ENCODE results near the gene THOP1. TPM values are rescaled to one million over a fixed set of nuclear protein-coding genes. Genes with fewer than 3 reads are reported as not detected.

The THOP1 gene
- total RNA-seq, 1 donor from 2014 or later, result 79.0 TPM

DNA sequence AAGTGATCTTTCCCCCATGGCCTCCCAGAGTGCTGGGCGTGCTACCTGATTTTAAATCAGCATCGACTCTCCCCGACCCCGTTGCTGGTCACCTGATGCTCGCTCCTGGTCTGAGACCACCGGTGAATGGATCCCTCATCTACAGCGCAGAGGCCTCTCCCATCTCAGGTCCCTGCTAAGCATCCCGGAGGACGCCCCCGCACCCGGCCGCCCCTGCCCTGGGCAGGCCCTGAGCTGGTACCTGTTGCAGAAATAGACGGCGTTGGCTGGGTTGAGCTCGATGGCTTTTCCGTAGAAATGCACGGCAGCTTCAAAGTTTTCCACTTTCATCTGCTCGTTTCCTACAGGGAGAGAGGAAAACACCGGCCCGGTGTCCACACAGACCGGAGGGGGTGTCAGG, 20.4 kb upstream of the THOP1 start:
- Histone ChIP-seq H3K36me3 (ENCODE audit: control insufficient read depth, insufficient read depth, low read length) (peaks cover 1% of the 10 kb centered on the region), H3K27me3 (ENCODE audit: control insufficient read depth, insufficient read depth, low read length) (no peaks in the 10 kb centered on the region), H3K4me3 (ENCODE audit: low read depth, low read length) (no peak overlapping the region)
- TF ChIP-seq, protein P1, sequence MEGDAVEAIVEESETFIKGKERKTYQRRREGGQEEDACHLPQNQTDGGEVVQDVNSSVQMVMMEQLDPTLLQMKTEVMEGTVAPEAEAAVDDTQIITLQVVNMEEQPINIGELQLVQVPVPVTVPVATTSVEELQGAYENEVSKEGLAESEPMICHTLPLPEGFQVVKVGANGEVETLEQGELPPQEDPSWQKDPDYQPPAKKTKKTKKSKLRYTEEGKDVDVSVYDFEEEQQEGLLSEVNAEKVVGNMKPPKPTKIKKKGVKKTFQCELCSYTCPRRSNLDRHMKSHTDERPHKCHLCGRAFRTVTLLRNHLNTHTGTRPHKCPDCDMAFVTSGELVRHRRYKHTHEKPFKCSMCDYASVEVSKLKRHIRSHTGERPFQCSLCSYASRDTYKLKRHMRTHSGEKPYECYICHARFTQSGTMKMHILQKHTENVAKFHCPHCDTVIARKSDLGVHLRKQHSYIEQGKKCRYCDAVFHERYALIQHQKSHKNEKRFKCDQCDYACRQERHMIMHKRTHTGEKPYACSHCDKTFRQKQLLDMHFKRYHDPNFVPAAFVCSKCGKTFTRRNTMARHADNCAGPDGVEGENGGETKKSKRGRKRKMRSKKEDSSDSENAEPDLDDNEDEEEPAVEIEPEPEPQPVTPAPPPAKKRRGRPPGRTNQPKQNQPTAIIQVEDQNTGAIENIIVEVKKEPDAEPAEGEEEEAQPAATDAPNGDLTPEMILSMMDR (IDR thresholded peaks at IDR 0.05; ENCODE audit: insufficient read depth, low read length, poor library complexity, severe bottlenecking), result no peak
- DNase-seq (ENCODE audit: low read depth), result no peak

DNA sequence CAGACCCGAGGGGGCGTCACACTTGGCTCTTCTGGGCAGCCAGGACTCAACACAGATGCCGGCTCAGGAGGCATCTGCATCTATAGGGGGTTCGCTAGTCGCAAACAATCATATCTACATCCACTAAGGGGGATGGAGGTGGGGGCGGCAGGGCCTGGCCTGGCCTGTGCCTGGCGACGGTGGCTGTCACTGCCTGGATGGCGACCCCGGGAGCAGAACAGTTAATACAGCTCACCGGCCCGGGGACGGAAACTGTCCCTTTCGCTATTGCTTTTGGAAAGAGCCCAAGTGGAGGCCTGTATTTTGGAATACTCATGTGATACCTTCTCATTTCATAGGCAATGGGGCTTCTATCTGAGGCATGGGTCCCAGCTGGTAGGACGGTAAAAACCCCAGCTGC, 19.9 kb upstream of the THOP1 start:
- Histone ChIP-seq H3K36me3 (ENCODE audit: control insufficient read depth, insufficient read depth, low read length) (peaks cover 1% of the 10 kb centered on the region), H3K27me3 (ENCODE audit: control insufficient read depth, insufficient read depth, low read length) (no peaks in the 10 kb centered on the region), H3K4me3 (ENCODE audit: low read depth, low read length) (no peak overlapping the region)
- no peak for DNase-seq (ENCODE audit: low read depth)
- TF ChIP-seq, protein P1 (IDR thresholded peaks at IDR 0.05; ENCODE audit: insufficient read depth, low read length, poor library complexity, severe bottlenecking), result no peak

DNA sequence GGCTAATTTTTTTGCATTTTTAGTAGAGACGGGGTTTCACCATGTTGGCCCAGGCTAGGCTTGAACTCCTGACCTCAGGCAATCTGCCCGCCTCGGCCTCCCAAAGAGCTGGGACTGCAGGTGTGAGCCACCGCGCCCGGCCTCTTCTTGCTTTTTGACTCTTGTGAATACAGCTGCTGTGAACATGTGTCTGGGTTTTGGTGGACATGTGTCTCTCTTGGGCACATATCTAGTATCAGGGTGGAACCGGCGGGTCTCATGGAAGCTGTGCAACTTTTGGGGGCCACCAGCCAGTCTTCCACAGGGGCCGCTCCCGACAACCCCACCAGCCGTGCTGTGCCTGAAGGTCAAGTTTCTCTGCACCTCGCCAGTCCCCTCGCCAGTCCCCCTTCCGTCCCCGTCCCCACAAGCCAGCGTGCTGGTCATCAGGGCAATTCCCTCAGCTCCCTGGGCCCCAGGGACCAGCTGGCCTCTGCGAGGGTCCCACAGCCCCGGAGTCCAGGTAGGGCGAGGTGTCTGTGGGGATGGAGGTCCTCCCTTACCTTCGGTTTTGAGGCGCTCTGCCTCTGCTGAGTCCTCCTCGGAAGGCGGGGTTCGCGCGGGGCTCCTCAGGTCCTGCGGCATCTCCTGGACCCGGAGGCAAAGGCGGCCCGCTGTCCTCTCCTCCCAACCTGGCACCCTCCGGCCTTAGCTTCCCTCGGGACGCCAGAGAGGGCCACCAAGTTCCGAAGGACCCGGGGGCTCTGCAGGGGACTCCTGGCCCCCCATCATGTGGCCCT, 18.5 kb upstream of the THOP1 start:
- TF ChIP-seq, protein P1 (IDR thresholded peaks at IDR 0.05; ENCODE audit: insufficient read depth, low read length, poor library complexity, severe bottlenecking), result no peak
- Histone ChIP-seq H3K4me3 (ENCODE audit: low read depth, low read length) (no peak overlapping the region), H3K27me3 (ENCODE audit: control insufficient read depth, insufficient read depth, low read length) (no peaks in the 10 kb centered on the region), H3K36me3 (ENCODE audit: control insufficient read depth, insufficient read depth, low read length) (peaks cover 1% of the 10 kb centered on the region)
- no peak for DNase-seq (ENCODE audit: low read depth)

DNA sequence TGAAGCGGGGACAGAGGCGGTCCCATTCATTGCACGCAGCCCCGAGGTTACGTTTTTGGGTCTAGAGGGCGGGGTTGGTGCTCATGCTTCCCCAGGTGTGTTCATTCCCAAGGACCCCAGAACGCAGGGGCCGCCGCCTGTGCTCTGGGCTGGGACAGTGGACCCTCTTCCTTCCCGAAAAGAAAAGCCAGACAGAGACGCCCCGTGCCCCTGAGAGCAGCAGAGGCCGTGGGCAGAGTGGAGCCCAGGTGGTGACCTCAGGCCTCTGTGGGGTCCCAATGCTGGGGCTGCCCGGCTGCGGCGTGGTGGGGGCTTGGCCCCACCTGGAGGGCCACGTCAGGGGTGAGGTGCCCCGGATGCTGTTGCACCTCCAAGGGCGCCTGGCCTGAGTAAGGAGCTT, 17.6 kb upstream of the THOP1 start:
- TF ChIP-seq, protein P1 (IDR thresholded peaks at IDR 0.05; ENCODE audit: insufficient read depth, low read length, poor library complexity, severe bottlenecking), result no peak
- no peak for DNase-seq (ENCODE audit: low read depth)
- Histone ChIP-seq H3K4me3 (ENCODE audit: low read depth, low read length) (no peak overlapping the region), H3K27me3 (ENCODE audit: control insufficient read depth, insufficient read depth, low read length) (no peaks in the 10 kb centered on the region), H3K36me3 (ENCODE audit: control insufficient read depth, insufficient read depth, low read length) (peaks cover 1% of the 10 kb centered on the region)

DNA sequence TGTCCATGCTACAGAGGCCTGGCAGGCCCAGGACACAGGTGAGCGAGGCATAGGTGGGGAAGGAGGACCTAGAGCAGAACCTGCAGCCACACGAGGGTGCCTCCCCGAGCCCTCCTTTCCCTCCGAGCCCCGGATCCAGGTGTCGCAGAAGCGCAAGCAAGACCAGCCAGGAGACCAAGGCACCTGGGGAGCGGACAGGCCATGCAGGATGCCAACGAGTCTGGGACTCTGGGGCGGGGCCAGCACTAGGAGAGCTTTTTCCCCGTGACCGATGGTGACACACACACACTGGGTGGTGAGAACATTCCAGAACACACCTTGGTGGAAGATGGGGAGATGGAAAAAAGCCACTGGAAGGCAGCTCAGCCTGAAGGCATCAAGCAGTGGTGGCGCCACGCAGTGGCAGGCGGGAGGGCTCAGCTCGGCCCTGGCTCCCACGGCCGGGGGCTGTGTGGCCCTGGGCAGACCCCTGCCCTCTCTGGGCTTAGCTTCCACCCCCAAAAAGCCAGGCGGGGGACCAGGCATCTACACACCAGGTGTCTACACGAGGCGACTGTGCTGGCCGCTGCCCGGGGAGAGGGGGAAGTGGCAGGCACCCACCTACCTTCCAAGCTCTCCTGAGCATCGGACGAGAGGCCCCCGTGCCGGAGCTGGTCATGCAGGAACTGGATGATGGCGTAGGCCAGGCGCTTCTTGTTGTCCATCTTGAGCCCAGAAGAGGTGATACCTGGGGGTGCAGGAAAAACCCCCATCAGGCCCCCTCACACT, 16.8 kb upstream of the THOP1 start:
- TF ChIP-seq, protein P1 (IDR thresholded peaks at IDR 0.05; ENCODE audit: insufficient read depth, low read length, poor library complexity, severe bottlenecking), result no peak
- Histone ChIP-seq H3K27me3 (ENCODE audit: control insufficient read depth, insufficient read depth, low read length) (no peaks in the 10 kb centered on the region), H3K4me3 (ENCODE audit: low read depth, low read length) (no peak overlapping the region), H3K36me3 (ENCODE audit: control insufficient read depth, insufficient read depth, low read length) (no peaks in the 10 kb centered on the region)
- no peak for DNase-seq (ENCODE audit: low read depth)

All from kidney epithelial cell (primary cell).